WERI-Rb-1 (cell line): ENCODE measurements around the gene BTG1.
A peak's percentile ranks its signal among the peaks of the same experiment; 100 is the strongest.

Source experiments
- DNase-seq: peaks from one replicate; pipeline ENCODE4 v3.0.0-alpha.2; 2020
- H3K27ac ChIP-seq: fragments of 250-450 bp; sonication (Bioruptor Pico); 2 replicates; pipeline ENCODE4 v1.5.1; 2020; ENCODE audit warnings: mild to moderate bottlenecking, moderate library complexity
- H3K27me3 ChIP-seq: fragments of 250-450 bp; sonication (Bioruptor Pico); 2 replicates; pipeline ENCODE4 v1.5.1; 2021; ENCODE audit warnings: mild to moderate bottlenecking, low read depth, moderate library complexity; ENCODE audit not compliant: insufficient read depth, severe bottlenecking
- H3K36me3 ChIP-seq: fragments of 250-450 bp; sonication (Bioruptor Pico); 2 replicates; pipeline ENCODE4 v1.5.1; 2020; ENCODE audit warnings: mild to moderate bottlenecking, moderate library complexity
- H3K4me3 ChIP-seq: 2 replicates; pipeline ENCODE4 v1.5.1; 2011; ENCODE audit warnings: low read depth, mild to moderate bottlenecking, control low read depth, low read length
- H3K9me3 ChIP-seq: fragments of 250-450 bp; sonication (Bioruptor Pico); 2 replicates; pipeline ENCODE4 v1.5.1; 2021; ENCODE audit warnings: mild to moderate bottlenecking, moderate library complexity; ENCODE audit not compliant: severe bottlenecking
- TF ChIP-seq, protein P1 (sequence below): IDR thresholded peaks from 2 replicates; pipeline ENCODE4 v1.5.1; 2011; ENCODE audit warnings: low read depth, mild to moderate bottlenecking, control low read depth, inconsistent platforms, low read length

BTG1 gene

DNA sequence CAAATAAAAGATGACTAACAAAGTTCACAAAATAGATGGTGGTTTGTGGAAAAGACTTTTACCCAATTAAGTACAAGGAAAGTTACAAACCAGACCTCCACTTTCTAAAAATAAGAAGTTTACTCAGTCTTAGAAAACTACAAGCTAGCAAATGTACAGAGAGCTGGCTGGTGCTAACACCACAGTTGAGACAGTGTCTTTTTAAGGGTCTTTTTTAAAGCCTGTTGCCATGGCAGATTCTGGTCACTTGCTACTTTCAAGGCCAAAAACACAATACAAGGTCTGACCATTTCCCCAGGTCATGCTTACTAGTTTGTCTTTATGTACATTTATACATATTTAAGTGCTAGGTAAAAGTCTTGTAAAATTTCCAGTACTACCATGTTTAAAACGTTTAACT is 2.4 kb downstream of the BTG1 start:
- no peak for DNase-seq
- no peak overlapping the region for H3K27ac ChIP-seq
- no peaks in the 10 kb centered on the region for H3K9me3 ChIP-seq
- no peaks in the 10 kb centered on the region for H3K27me3 ChIP-seq
- peak overlapping the region; percentile 93 for H3K4me3 ChIP-seq
- TF ChIP-seq, protein P1, sequence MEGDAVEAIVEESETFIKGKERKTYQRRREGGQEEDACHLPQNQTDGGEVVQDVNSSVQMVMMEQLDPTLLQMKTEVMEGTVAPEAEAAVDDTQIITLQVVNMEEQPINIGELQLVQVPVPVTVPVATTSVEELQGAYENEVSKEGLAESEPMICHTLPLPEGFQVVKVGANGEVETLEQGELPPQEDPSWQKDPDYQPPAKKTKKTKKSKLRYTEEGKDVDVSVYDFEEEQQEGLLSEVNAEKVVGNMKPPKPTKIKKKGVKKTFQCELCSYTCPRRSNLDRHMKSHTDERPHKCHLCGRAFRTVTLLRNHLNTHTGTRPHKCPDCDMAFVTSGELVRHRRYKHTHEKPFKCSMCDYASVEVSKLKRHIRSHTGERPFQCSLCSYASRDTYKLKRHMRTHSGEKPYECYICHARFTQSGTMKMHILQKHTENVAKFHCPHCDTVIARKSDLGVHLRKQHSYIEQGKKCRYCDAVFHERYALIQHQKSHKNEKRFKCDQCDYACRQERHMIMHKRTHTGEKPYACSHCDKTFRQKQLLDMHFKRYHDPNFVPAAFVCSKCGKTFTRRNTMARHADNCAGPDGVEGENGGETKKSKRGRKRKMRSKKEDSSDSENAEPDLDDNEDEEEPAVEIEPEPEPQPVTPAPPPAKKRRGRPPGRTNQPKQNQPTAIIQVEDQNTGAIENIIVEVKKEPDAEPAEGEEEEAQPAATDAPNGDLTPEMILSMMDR, result no peak
- H3K36me3 ChIP-seq, result peaks cover 62% of the 10 kb centered on the region

DNA sequence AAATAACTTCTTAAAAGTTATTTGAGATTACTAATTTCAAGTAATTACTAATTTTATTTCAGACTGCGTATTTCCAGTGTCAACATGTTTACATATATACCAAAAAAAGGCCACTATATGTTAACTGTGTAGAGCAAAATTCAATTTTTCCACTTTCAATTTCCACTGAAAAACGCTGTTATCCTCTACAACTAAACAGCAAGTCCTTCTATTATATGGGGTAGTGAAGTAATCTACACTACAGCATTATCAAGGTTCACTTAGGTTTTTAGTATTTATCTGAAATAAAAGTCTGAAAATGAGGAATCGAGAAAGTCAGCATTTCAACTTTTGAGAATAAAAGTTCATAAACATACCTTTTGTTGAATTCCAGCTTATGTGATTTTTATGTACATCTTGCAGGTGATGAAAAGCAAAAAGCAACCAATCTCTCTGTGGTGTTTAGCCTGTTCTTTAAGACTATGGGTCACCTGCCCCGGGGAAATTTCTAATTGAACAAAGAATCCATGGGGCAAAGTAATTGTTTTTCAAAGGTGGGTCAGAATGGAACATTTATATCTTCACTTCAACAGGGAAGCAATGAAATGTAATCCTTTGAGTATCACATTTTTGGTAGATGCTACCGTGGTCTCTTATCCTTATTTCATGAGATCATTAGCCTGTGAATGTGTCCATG is 3.3 kb downstream of the BTG1 start:
- Histone ChIP-seq H3K36me3 (peaks cover 62% of the 10 kb centered on the region), H3K27ac (no peak overlapping the region), H3K4me3 (peak overlapping the region; percentile 93), H3K9me3 (no peaks in the 10 kb centered on the region), H3K27me3 (no peaks in the 10 kb centered on the region)
- TF ChIP-seq, protein P1, result no peak
- no peak for DNase-seq

DNA sequence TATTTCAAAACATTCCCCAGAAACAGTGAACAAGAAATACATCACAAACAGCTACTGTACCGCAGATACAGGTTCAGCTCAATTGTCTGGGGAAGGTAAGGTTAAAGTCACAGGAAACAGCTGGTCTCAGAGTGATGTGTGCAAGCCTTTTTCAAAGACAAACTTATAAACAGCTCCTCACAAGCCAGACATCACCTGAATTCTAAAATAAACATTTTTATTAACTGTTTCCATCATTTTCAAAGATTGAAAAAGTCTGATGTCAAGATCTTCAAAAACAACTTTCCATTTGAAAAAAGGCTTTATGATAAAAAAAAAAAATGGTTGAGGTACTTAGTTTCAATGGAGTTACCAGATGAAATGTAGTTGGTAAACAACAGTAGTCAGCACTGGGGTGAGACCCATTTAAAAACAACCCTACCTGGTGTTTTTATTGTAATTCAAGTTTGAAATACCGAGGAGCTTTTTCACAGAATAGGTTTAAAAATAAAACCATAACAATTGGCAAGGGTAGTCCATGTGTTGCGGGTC is 4.0 kb downstream of the BTG1 start:
- DNase-seq, result no peak
- no peaks in the 10 kb centered on the region for H3K27me3 ChIP-seq
- H3K27ac ChIP-seq, result no peak overlapping the region
- H3K4me3 ChIP-seq, result peak overlapping the region; percentile 93
- H3K36me3 ChIP-seq, result peaks cover 67% of the 10 kb centered on the region
- no peaks in the 10 kb centered on the region for H3K9me3 ChIP-seq
- TF ChIP-seq, protein P1, result no peak

DNA sequence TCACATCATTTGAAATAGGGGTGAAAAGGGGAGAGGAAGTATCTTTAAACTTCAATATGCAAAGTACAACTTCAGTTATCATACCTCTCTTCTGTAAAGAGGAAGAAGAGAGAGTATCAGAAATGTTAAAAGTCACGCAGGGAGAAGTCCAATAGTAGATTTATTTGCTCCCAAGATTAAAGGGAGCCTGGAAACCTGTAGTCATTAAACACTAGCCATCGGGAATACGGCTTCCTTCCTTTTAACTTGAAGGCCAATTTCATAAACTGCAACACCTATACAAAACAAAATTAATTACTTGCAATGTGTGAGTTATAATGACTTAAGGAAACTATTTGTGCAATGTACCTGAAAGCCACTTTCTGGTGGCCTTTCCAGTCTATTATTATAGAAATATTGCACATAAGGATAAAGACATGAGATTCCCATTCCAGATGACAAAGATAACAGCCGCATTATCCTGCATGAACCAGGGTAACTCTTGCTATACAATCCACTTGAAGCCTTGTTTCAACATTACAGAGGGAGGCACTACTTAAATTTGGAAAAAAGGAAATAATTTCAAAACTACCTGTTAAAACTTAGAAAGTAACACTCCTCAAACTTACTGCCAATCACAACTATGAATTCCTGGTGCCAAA is 4.6 kb downstream of the BTG1 start:
- no peaks in the 10 kb centered on the region for H3K9me3 ChIP-seq
- TF ChIP-seq, protein P1, result no peak
- H3K36me3 ChIP-seq, result peaks cover 67% of the 10 kb centered on the region
- H3K27ac ChIP-seq, result no peak overlapping the region
- peak overlapping the region; percentile 93 for H3K4me3 ChIP-seq
- DNase-seq, result no peak
- no peaks in the 10 kb centered on the region for H3K27me3 ChIP-seq

DNA sequence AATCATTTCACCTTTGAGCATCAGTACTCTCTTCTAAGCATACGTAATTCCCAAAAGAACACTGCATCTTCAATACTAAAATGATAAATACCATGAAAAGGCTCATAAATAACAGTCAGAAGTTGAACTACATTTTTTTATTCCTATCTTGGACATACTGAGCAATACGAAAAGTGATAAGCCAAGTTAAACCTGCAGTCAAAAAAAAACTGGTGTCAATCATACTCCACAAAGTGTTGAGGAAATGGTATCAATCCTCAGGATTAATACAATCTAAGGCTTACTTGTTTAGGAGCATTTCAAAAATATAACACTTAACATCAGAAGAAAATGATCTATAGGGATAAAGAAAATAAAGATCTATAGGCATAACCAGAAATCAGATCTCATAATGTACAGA is 5.5 kb downstream of the BTG1 start:
- Histone ChIP-seq H3K27ac (no peak overlapping the region), H3K4me3 (peak overlapping the region; percentile 93), H3K27me3 (no peaks in the 10 kb centered on the region), H3K9me3 (no peaks in the 10 kb centered on the region), H3K36me3 (peaks cover 66% of the 10 kb centered on the region)
- DNase-seq, result no peak
- TF ChIP-seq, protein P1, result no peak
